GM18868 (cell line): Measurements from ENCODE around the gene MAEA.
"Not testable (repeated sequence)": the region's sequence is repeated elsewhere in the genome, so short reads cannot be mapped to it uniquely, and the experiment has no call there.

Experiments used
- ATAC-seq: cut with Tn5 transposase; IDR thresholded peaks from one replicate; pipeline ENCODE4 v1.9.1; 2021; ENCODE audit warnings: mild to moderate bottlenecking, moderate library complexity; ENCODE audit not compliant: unreplicated experiment

The MAEA gene

GRCh38 chr4:1277667-1278665, 11.7 kb upstream of the MAEA start:
- ATAC-seq: no peak

GRCh38 chr4:1279253-1279652, 10.4 kb upstream of the MAEA start:
- ATAC-seq: no peak

- ATAC-seq: no peak
These were observed 6.0 kb upstream of the MAEA start for GRCh38 chr4:1283711-1284110.

GRCh38 chr4:1285151-1285789, 4.4 kb upstream of the MAEA start:
- no peak for ATAC-seq

- ATAC-seq: no peak
These were observed 3.7 kb upstream of the MAEA start for GRCh38 chr4:1285790-1286553.

- no peak for ATAC-seq
These were observed 905 bp upstream of the MAEA start for GRCh38 chr4:1288786-1289185.

- ATAC-seq: no peak
These were observed 680 bp downstream of the MAEA start for GRCh38 chr4:1290165-1290977.

- no peak for ATAC-seq
These were observed 1.4 kb downstream of the MAEA start for GRCh38 chr4:1291091-1291490.

GRCh38 chr4:1291996-1292702, 2.5 kb downstream of the MAEA start:
- no peak for ATAC-seq

GRCh38 chr4:1292703-1293011, 3.0 kb downstream of the MAEA start:
- ATAC-seq: not testable (repeated sequence)

GRCh38 chr4:1293531-1293941, 3.8 kb downstream of the MAEA start:
- ATAC-seq: no peak

- no peak for ATAC-seq
These were observed 4.3 kb downstream of the MAEA start for GRCh38 chr4:1293991-1294390.

- ATAC-seq: no peak
These were observed 4.7 kb downstream of the MAEA start for GRCh38 chr4:1294424-1294823.

- no peak for ATAC-seq
These were observed 5.2 kb downstream of the MAEA start for GRCh38 chr4:1294891-1295290.

GRCh38 chr4:1295405-1296055, 5.8 kb downstream of the MAEA start:
- no peak for ATAC-seq

GRCh38 chr4:1296324-1297022, 6.8 kb downstream of the MAEA start:
- no peak for ATAC-seq

GRCh38 chr4:1297023-1297395, 7.3 kb downstream of the MAEA start:
- no peak for ATAC-seq

GRCh38 chr4:1297456-1298325, 8.0 kb downstream of the MAEA start:
- no peak for ATAC-seq
